Loucy (cell line): ENCODE results near the gene TRPM1.

Source experiments
- CTCF ChIP-seq: fragments of 200-600 bp; sonication (generic); conservative IDR thresholded peaks from 2 replicates; pipeline ENCODE4 v1.5.1; 2014; ENCODE audit warnings: mild to moderate bottlenecking, antibody characterized with exemption, low read length
- EZH2phosphoT487 ChIP-seq: fragments of 200-600 bp; IDR thresholded peaks from 2 replicates; pipeline ENCODE4 v1.6.1; 2018; ENCODE audit warnings: antibody characterized with exemption, mild to moderate bottlenecking, moderate library complexity, borderline replicate concordance

DNA sequence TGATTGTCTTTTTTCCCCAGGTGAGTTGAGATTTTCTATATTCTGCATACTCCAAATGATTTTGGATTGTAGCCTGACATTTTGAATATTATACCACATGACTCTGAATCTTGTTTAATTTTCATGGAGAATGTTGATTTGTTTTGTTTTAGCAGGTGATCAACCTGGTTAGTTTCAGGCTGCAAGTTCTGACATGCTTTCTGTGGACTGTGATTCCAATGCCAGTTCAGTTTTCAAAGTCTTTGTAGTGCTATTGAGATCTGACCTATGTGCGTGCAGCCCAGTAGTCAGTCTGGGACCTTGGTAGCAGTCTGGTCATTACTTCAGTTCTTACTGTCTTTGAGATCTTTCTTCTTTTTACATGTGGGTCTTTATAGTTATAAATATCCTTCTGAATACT, 91.5 kb downstream of the TRPM1 start:
- no peak for TF ChIP-seq EZH2phosphoT487
- no peak for TF ChIP-seq CTCF
